K562 (cell line): ENCODE results near the gene PPP1R37. TPM values are rescaled to one million over a fixed set of nuclear protein-coding genes. Genes with fewer than 3 reads are reported as not detected.

ENCODE experiments used
- CUX1 ChIP-seq: fragments of 200-800 bp; sonication (Bioruptor generic); IDR thresholded peaks from 2 replicates; pipeline ENCODE4 v1.6.1; 2016; ENCODE audit warnings: missing genetic modification characterization, missing compliant biosample characterization
- FOXA3 ChIP-seq, 2 experiments: fragments of 450-650 bp in 1 of 2; sonication (generic) in 1 of 2; formaldehyde crosslinking; IDR thresholded peaks in 1 of 2; conservative IDR thresholded peaks in 1 of 2; 2 replicates each; pipeline versions ENCODE4 v1.4.0 to v1.8.0; 2020 to 2022; ENCODE audit warnings: mild to moderate bottlenecking in 2 of 2, missing genetic modification reagents in 1 of 2
- NR2F6 ChIP-seq: fragments of 450-650 bp; formaldehyde crosslinking; IDR thresholded peaks from 2 replicates; pipeline ENCODE4 v1.4.0; 2020; ENCODE audit warnings: mild to moderate bottlenecking
- REST ChIP-seq, 2 experiments: fragments of 450-650 bp; formaldehyde crosslinking in 1 of 2; IDR thresholded peaks; 2 replicates each; pipeline versions ENCODE4 v1.4.0 to v1.6.1; 2014 to 2020; ENCODE audit warnings: mild to moderate bottlenecking in 2 of 2, borderline replicate concordance in 1 of 2, low read depth in 1 of 2
- TEAD2 ChIP-seq: fragments of 450-650 bp; IDR thresholded peaks from 2 replicates; pipeline ENCODE4 v1.6.1; 2016; ENCODE audit warnings: missing genetic modification characterization, control low read depth, missing compliant biosample characterization
- VEZF1 ChIP-seq: fragments of 200-800 bp; sonication (Bioruptor generic); IDR thresholded peaks from 2 replicates; pipeline ENCODE4 v1.6.1; 2017; ENCODE audit warnings: missing genetic modification characterization, missing compliant biosample characterization
- ZC3H8 ChIP-seq: fragments of 450-650 bp; IDR thresholded peaks from 2 replicates; pipeline ENCODE4 v1.6.1; 2017
- ZNF280B ChIP-seq: fragments of 250-450 bp; sonication (Bioruptor Pico); IDR thresholded peaks from 2 replicates; pipeline ENCODE4 v1.5.1; 2021; ENCODE audit warnings: mild to moderate bottlenecking
- ZNF695 ChIP-seq: fragments of 450-650 bp; formaldehyde crosslinking; IDR thresholded peaks from 2 replicates; pipeline ENCODE4 v1.4.0; 2020; ENCODE audit warnings: mild to moderate bottlenecking, moderate library complexity
- polyA plus RNA-seq, 8 experiments: library from polyadenylated mRNA; depleted of rRNA in 4 of 8; stranded (reverse) in 5 of 8; unstranded in 3 of 8; fragments of >200 nt; fragmentation: Nextera tagmentation in 2 of 8; fragmentation: Illumina TruSeq in 1 of 8; extraction: Ambion mirVana in 2 of 8; extraction: Trizol in 1 of 8; gene quantifications; 2 replicates each; pipeline versions ENCODE4 v1.2.1 to v1.2.3, GENCODE V29; 2011 to 2014; ENCODE audit warnings: inconsistent platforms in 1 of 8, missing spikeins in 1 of 8
- total RNA-seq, 7 experiments: library from RNA; depleted of rRNA in 6 of 7; stranded (reverse); fragments of >200 nt in 6 of 7; fragmentation: Illumina TruSeq in 2 of 7; extraction: Trizol in 2 of 7; gene quantifications; 2 replicates each; pipeline versions ENCODE4 v1.2.1 to v1.2.3, GENCODE V29; 2011 to 2021; ENCODE audit warnings: low replicate concordance in 1 of 7

Gene PPP1R37
- total and polyA plus RNA-seq, 9 of the 15 experiments (the other 6 are each of a cell fraction or from before 2014, with no cell fraction given): 0.04 to 20.3 (median 7.3) TPM

GRCh38 chr19:45079063-45079910 is 13.7 kb upstream of the PPP1R37 start, which contains the start of gene GEMIN7 (continued):
- TF ChIP-seq REST (IDR thresholded peaks at IDR 0.05; ENCODE audit: borderline replicate concordance) (peak; percentile 59), REST (CRISPR knock-in tag; IDR thresholded peaks at IDR 0.05; ENCODE audit: low read depth) (peak; percentile 70; the same call in 1 of the 2 replicates), ZNF280B (no peak), NR2F6 (CRISPR knock-in tag) (peak; percentile 69), ZNF695 (CRISPR knock-in tag) (no peak), VEZF1 (CRISPR knock-in tag) (peak; percentile 74), FOXA3 (CRISPR knock-in tag; conservative IDR thresholded peaks at IDR 0.05 in 1 of 2, IDR thresholded peaks at IDR 0.05 in 1 of 2) (peak in 1 of 2 experiments; percentile 69; a peak in 1 of 4 replicates), TEAD2 (tag) (no peak), ZC3H8 (no peak), CUX1 (CRISPR knock-in tag) (no peak)
